NCI-H1105 treated with DMSO at 0.1 percent for 48 hours (cell line): Measurements from ENCODE around the gene JAKMIP1.

Experiments
- DNase-seq: peaks from one replicate; lab custom pipeline; 2025; lab: John Stamatoyannopoulos, UW

Gene JAKMIP1

DNA sequence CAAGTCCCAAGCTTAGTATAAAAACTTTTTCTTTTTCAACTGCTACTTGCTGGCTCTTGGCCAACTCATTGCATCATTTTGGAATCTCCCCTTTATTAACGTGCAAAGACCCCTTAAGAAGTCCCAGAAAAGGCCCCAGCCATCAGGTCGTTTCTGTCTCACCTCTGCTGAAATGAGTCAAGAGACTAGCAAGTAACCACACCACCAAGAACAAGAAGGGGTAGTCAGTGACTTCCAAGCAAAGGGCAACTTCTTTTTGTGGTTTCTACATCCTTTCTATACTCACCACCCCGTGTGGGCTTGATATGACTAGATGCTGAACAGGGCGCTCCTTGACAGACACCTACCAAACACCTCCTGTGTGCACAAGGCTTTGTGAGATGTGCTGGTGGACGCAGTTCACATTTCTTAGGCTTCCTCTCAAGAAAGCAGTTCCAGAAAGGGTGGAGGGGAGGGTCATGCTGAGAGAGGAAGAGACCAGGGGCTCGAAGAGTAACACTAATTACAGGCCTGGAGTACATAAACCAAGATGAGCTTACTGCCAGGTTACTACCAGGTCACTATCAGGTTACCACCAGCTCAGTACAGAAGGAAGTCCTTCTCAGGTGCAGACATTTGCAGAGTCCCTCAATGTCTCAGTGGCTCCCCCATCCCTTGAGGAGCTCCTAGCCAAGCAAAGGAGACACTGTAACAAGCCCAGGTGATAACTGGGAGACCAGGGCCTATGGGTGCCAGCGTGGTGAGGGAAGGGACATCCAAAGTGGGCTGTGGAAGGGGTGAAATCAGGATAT, 19.3 kb downstream of the JAKMIP1 start:
- DNase-seq, result no peak

- DNase-seq, result no peak
Observed at GRCh38 chr4:6179362-6179761, 21.0 kb downstream of the JAKMIP1 start.

GRCh38 chr4:6178757-6179156, 21.6 kb downstream of the JAKMIP1 start:
- no peak for DNase-seq

- DNase-seq, result no peak
Observed at GRCh38 chr4:6177587-6178197, 22.7 kb downstream of the JAKMIP1 start.

DNA sequence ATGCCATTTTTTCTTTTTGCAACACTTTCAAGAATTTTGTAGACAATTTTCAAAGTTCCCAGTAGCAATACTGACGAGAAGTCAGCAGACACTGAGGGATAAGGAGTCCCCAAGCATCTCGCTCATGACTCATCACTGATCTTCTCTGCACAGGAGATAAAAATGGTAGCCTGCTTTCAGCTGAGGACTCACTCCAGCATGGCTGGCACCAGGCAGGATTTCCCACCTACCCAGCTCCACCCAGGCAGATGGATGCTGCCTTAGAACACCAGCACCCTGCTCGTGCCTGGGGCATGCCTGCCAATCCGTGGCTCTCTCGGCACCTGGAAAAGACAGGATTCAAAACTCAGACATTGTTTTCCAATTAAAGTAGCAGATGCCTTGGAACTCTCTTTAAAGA, 24.9 kb downstream of the JAKMIP1 start:
- DNase-seq, result no peak

DNA sequence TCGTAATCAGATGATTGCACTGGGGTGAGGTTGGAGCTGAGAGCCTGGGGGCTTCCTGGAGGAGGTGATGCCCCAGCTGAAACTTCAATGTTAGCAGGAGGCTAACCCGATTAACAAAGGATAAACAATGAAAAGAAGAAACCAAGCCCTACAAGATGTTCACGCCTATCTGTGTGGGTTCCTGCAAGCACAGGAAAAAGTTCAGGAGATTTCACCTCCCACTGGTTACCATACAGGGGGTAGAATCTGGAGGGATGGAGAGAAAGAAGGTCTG, 27.5 kb downstream of the JAKMIP1 start:
- DNase-seq, result no peak

DNA sequence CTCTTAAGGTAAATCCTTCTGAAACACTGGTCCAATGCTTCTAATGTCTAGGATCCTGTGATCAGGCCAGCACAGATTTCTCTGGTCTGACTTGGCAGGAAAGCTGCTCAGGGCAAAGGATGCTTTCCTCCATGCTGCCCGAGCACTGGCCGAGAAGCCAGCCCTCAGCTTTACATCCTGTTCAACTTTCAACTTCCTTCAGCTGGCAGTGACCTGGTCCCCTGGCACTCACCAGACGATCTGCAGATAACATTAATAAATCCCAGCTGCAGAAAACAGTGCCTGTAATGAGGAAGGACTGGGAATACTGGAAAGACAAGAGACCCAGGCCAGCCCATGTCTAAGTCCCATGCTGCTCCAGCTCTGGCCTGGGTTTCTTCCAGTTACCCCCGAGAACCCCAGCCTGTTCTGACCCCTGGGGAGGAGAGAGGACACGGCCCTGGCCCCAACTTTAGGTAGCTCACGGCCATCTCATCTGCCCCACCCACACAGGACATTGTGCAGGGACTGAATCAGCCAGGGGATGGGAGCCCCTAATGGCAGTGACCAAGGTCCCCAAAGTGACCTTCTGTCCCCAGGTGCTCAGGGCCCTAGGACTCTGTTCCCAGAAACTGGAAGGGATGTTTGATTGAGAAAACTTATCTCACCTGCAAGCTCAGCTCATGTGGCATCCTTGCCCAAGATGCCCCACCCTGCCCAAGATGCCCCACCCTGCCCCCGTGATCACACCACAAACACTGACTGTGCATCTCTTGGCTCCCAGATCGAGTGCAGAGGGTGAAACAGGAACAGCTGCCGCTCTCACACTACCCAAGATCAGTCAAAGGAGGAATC, 28.0 kb downstream of the JAKMIP1 start:
- DNase-seq, result no peak

DNA sequence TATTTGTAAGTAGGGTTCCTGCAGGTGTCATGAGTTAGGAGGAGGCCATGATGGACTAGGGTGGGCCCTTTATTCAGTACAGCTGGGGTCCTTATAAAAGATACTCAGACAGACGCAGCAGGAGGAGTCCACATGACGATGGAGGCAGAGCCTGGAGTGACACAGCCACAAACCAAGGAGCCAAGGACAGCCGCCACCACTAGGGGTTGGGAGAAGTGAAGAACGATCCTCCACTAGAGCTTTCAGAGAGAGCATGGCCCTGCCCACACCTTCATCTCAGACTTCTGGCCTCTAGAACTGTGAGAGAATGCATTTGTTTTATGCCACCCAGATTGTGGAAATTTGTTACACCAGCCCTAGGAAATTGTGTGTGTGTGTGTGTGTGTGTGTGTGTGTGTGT, 31.1 kb downstream of the JAKMIP1 start:
- no peak for DNase-seq

- no peak for DNase-seq
Observed at GRCh38 chr4:6165766-6166165, 34.6 kb downstream of the JAKMIP1 start.

GRCh38 chr4:6162885-6163284, 37.5 kb downstream of the JAKMIP1 start:
- DNase-seq, result no peak

DNA sequence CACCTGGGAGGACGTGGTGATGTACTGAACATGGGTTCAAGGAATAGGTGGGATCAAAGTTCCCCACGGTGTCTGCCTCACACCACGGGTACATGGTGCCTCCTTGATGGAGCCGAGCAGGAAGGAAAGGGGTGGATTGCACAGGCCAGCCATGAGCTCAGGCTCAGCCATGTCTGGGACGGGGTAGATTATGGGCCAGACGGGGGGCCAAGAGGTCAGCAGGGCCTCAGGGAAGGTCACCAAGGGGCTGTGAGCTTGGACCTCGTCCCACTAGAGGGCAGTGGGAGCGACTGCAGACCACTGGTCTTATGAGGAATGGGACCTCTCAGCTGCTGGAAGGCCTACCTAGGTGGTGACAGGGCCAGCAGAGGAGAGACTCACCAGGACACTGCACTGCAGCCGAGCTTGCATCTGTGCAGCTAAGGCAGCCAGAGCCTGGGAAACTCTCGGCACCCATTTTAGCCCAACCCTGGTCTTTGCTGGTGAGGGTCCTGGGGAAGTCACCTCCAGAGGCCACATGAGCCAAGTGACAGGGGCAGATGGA, 38.4 kb downstream of the JAKMIP1 start:
- no peak for DNase-seq

- DNase-seq, result no peak
Observed at GRCh38 chr4:6160536-6160935, 39.8 kb downstream of the JAKMIP1 start.

DNA sequence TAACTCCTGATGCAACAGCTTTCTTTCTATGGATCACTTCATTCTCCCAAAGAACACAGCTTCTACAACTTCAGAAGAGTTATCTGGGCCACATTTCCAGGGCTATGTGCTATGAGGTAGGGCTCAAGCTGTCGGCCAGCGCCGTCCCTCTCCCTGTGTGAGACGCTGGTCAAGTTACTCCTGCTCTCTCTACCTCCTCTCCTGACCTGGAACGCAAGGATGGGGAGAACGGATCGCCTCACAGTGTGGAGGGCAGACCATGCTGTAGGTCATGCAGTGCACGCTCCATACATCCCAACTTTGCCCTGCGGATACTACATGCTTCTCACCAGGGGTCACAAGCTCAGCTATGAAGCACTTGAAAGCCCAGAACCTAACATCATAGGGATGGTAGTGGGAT, 42.4 kb downstream of the JAKMIP1 start:
- DNase-seq, result no peak

DNA sequence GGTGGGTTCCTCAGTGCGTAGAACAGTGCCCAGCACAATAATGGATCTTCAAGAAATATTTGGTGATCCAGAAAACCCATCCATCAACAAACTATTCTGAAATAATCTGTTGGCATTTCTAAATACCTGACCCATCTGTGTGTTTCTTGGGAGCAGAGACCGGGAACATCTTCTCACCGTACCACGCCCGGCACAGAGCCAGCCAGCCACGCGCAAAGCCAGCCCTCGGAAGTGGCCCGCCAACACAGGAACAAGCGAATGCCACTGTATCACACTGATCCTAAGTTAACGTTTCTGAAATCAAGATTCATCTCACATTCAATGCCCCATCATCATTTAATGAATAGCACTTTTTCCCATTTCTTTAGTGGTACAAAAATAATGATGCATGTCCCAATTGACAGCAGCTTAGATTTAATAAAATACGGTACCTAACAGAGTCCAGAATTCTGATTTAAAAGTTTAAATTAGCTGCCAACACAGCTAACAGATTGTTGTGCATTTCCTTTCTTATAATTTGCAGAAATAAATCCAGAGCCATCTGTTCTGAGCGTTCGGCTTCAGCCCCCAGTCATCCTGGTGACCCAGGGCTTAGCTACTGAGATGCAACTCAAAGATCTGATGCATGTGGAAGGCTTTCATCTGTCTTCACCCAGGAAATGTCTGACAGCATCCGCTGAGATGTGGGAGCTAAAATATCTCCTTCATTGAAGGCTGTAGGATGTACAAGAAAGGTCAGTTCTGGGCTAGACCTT, 44.2 kb downstream of the JAKMIP1 start:
- no peak for DNase-seq

DNA sequence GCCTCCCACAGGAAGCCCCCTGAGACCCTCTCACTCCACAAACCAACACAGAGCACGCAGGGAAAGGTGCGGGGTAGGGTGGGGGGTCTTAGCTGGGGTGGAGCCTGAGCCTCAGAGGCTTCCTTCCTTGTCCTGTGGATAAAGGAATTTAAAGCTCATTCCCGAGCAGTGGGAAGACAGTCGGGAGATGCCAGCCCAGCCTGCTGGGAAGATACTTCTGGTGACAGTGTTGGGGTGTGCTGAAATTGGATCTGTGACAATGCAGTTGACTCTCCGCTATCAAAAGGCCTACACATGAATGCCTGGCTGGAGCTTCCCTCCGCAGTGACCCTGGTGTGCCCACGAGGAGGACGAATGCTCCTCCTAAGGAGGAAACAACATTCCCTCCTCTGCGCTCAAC, 45.5 kb downstream of the JAKMIP1 start:
- DNase-seq, result no peak

- no peak for DNase-seq
Observed at GRCh38 chr4:6153874-6154273, 46.5 kb downstream of the JAKMIP1 start.

DNA sequence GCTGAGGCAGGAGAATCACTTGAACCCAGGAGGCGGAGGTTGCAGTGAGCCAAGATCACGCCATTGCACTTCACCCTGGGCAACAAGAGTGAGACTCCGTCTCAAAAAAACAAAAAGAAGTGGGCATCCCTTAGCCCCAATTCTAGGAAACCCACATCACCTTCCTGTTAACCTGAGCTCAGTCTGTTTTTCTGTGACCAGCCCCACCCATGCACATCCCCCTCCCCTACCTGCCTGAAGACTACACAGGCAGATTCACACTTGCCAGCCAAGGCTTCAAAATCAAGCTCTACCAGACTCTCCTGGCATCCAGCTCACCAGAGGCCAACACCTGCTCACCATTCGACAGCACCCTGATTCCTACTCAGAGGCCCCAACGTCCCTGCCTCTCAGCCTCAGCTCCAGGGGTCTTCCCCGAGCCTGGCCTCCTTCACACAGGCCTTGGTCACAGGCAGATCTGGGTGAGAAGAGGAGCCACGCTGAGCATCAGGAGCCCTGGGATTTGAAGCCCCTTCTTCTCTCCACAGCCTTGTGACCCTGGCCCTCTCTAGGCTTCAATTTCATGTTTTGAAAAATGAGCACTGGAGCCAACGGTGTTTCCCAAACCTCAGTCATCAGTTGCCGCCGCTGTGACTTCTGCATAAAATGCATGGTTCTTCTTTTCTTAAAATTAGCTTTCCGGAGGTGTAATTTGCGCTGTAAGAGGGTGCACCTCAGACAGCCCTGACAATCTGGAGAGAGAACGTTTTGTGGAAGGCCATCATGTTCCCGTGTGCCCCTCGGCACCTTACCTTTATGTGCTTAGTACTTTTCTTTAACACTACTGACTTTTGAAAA, 47.3 kb downstream of the JAKMIP1 start:
- DNase-seq, result no peak

GRCh38 chr4:6150046-6150735, 50.2 kb downstream of the JAKMIP1 start:
- DNase-seq, result no peak

DNA sequence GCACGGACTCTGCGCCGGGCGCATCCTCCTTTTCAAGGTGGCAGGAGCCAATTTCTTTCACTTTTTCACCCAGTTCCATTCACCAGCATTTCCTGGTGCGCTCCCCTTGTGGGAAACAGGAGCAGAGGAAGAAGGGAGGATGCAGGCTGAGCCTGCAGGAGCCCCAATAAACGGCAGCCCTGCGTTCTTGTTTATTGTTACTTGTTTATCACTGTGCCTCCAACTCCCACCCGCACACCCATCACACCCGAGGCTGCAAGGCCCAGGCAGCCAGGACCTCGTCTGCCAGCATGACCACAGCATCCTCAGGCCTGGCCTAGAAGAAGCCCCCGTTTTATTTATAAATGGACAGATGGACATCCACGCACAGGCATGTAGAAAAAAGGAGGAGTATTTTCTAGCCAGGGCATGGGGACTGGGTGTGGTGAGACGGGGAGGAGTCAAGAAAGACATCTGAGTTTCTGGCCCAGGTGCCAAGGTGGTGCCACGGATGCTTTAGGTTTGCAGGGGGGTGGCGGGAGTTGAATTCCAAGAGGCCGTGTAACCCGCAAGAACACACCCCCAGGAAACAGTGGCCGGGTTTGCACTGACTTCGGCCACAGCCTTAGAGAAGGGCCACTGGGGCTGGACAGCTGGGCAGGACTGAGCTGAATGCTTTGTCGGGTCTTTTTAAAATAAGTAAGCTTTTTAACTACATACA, 51.7 kb downstream of the JAKMIP1 start:
- no peak for DNase-seq

- DNase-seq, result no peak
Observed at GRCh38 chr4:6147441-6147840, 52.9 kb downstream of the JAKMIP1 start.
